Mononuclear cell (primary cell): ENCODE results near the gene PCNT. TPM values are rescaled to one million over a fixed set of nuclear protein-coding genes. Genes with fewer than 3 reads are reported as not detected.

Source experiments
- H3K27me3 ChIP-seq: 2 replicates; pipeline ENCODE4 v1.6.0; 2011; ENCODE audit warnings: low read length, control low read depth; ENCODE audit not compliant: insufficient read depth
- H3K4me1 ChIP-seq: 2 replicates; pipeline ENCODE4 v1.5.1; 2011; ENCODE audit warnings: mild to moderate bottlenecking, low read length, control low read depth; ENCODE audit not compliant: insufficient read depth
- H3K4me3 ChIP-seq: 2 replicates; pipeline ENCODE4 v1.5.1; 2011; ENCODE audit warnings: mild to moderate bottlenecking, low read length, moderate library complexity
- H3K9me3 ChIP-seq: 2 replicates; pipeline ENCODE4 v1.5.1; 2011; ENCODE audit warnings: low read depth, mild to moderate bottlenecking, control low read depth, low read length
- total RNA-seq: library from RNA; depleted of rRNA; stranded (reverse); fragments of >200 nt; gene quantifications from one replicate; pipeline ENCODE4 v1.2.3, GENCODE V29; 2012

PCNT gene
- total RNA-seq, 1 donor, result 27.9 TPM

DNA sequence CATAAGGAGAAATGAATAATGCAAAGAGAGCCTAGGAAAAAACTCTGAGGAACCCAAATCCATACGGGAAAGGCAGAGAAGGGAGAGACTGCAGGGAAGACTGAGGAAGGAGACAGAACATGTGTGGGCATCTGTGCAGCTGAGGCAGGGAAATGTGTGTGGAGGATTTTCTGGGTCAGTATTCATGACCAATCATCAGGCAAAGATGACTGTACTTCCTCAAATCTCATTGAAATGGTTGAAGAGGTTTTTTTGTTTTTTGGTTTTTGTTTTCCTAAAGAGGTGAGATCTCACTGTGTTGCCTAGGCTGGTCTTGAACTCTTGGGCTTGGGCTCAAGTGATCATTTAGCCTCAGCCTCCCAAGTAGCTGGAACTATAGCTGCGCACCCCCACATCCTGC lies 150.4 kb downstream of the PCNT start:
- H3K27me3 ChIP-seq, result no peaks in the 10 kb centered on the region
- no peaks in the 10 kb centered on the region for H3K9me3 ChIP-seq
- H3K4me1 ChIP-seq, result peaks cover 36% of the 10 kb centered on the region
- H3K4me3 ChIP-seq, result no peak overlapping the region

DNA sequence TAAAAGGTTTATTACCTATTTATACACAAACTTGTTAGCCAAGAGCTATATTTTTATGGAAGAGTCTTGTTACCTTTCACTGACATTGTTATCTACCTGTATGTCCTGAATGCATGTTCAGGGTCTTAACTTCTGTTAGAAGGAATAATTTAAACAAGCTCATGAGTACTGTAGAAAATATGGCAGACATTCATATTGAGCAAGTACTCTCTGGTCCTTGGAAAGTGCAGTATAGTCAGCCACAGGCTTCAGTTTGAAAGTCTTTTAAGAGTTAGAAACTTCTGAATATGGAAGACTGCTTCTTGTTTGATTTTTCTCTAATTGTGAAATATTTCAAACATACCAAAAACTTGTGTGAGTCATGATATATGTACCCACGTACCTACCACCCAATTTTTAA lies 151.3 kb downstream of the PCNT start:
- Histone ChIP-seq H3K4me1 (peaks cover 36% of the 10 kb centered on the region), H3K4me3 (no peak overlapping the region), H3K9me3 (no peaks in the 10 kb centered on the region), H3K27me3 (no peaks in the 10 kb centered on the region)

DNA sequence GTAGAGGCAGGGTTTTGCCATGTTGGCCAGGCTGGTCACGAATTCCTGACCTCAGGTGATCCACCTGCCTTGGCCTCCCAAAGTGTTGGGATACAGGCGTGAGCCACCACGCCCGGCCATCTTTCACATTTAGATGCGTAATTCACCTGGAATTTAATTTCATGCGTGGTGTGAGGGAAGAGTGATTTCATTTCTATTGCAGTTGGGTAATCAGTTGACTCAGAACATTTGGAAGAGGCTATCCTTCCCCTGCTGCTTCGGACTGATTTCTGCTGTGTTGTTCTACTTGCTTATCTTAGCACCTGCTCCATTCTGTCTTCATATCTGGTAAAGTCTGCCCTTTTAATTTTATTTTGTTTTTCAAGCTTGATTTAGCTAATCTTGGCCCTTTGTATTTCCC lies 153.8 kb downstream of the PCNT start:
- H3K4me3 ChIP-seq, result no peak overlapping the region
- H3K4me1 ChIP-seq, result peaks cover 20% of the 10 kb centered on the region
- H3K9me3 ChIP-seq, result no peaks in the 10 kb centered on the region
- H3K27me3 ChIP-seq, result no peaks in the 10 kb centered on the region

DNA sequence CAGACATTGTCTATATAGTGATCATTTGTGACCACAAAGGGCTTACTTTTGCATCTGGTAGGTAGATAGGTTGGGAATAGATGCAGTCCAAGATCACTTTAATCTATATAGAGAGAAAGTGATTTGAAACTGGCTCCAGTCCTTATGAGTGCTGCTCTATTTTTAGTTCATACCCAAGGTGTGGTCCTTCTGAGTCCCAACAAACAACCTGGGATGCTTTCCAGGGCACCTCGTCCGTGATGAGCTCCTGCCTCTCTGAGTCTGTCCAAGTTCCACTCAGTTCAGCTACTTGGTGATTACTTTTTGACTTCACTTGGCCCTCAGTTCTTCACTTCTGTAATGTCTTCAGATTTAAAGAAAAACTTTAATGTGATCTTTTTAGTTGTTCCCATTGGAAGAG lies 155.0 kb downstream of the PCNT start:
- peaks cover 18% of the 10 kb centered on the region for H3K4me1 ChIP-seq
- H3K27me3 ChIP-seq, result no peaks in the 10 kb centered on the region
- H3K9me3 ChIP-seq, result no peaks in the 10 kb centered on the region
- no peak overlapping the region for H3K4me3 ChIP-seq

DNA sequence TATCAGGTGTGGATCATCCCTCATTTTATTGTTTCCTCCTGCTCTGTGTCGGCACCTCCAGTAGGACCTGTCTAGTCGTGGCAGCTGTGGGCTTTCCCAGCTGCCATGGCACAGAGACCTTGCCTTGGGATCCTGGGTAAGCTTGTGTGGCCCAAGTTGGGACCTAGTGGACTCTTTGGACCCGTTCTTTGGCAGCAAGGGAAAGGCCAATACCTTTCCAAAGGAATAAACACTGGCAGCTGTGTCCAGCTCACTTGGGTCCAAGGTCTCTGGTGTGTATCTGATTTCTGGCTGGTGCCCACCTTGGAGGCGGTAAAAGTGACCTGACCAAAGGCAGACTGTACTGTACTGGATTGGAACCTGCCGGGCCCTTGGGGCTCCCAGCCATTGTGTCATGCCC lies 156.5 kb downstream of the PCNT start:
- Histone ChIP-seq H3K4me3 (no peak overlapping the region), H3K4me1 (peaks cover 9% of the 10 kb centered on the region), H3K27me3 (no peaks in the 10 kb centered on the region), H3K9me3 (no peaks in the 10 kb centered on the region)

DNA sequence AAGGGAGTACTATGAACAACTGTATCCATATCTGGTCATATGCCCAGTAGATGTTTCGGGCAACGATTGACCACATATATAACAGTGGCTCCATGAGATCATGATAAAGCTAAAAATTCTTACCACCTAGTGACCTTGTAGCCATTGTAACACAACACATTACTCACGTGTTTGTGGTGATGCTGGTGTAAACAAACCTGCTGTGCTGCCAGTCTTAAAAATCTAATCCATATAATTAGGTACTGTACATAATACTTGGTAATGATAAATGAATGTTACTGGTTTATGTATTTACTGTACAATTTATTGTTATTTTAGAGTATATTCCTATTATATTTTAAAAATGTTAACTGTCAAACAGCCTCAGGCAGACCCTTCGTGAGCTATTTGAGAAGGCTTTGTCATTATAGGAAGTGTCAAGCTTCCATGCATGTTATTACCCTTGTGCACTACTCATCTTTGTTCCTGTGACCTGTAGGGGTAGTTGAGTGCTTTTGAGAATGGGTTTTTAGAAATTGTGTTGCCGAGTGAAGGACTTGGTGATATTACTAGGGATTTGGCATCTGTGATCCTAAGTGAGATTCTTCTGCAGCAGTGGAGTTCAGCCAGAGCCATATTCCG lies 158.4 kb downstream of the PCNT start:
- Histone ChIP-seq H3K4me3 (no peak overlapping the region), H3K9me3 (no peaks in the 10 kb centered on the region), H3K4me1 (peaks cover 9% of the 10 kb centered on the region), H3K27me3 (no peaks in the 10 kb centered on the region)

DNA sequence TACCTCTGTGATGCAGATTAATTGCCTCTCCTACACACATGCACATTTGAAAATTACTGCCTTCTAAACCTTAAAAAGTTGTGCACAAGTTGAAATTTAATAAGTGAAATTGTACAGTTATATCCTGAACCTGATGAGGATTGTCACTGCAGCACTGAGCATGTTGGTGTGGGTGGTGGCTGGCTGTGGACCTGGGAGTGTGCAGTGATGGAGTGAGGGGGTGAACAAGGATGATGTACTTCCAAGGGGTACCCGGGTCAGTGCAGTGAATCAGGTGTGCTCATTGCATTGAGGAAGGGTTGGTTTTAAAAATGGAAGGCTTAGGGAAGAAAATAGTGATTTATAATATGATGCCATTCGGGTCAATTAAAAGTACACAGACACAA lies 158.9 kb downstream of the PCNT start:
- no peaks in the 10 kb centered on the region for H3K27me3 ChIP-seq
- H3K4me1 ChIP-seq, result peaks cover 9% of the 10 kb centered on the region
- H3K4me3 ChIP-seq, result no peak overlapping the region
- no peaks in the 10 kb centered on the region for H3K9me3 ChIP-seq

DNA sequence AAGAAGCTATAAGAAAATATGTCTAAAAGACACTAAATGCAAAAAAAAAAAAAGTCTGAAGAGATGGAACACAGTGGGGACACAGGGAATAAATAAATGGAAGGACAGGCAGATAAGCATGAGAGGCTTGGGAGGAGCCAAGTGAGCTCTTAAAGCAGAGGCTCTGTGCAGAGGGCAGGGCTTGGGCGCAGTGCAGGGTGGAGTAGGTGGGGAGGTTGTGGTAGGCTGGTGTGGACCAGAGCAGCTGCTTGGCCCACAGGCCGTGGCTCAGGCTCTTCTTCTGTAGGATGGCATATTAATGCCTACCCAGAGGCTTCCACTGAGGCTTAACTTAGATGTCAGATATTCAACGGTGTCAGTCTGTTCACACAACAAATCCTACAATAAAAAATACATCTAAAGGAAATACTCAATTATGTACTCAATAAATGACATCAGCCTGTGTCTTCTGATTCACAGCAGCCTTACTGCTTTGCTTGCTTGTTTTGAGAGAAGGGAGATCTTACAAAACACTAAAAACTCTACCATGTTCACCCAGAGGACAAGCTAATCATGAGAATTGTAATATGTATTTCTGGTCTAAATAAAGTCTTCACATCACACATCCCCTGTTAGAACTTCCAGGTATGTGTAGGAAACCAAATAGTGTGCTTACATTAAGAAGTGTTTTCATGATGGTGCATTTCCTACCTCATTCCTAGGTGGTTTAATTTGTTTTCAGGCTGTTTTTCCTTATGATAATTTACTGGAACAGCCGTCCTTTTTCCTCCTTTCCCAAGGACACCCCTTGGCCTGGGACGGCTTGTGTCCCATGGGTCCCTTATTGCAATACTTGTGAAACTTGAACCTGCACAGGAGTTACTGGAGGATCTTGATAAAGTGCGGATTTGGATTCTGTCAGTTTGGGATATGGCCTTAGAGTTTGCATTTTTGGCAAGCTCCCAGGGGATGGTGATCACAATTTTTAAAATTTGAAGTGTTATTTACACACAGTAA lies 159.6 kb downstream of the PCNT start:
- Histone ChIP-seq H3K9me3 (no peaks in the 10 kb centered on the region), H3K4me1 (peaks cover 9% of the 10 kb centered on the region), H3K27me3 (no peaks in the 10 kb centered on the region), H3K4me3 (no peak overlapping the region)

DNA sequence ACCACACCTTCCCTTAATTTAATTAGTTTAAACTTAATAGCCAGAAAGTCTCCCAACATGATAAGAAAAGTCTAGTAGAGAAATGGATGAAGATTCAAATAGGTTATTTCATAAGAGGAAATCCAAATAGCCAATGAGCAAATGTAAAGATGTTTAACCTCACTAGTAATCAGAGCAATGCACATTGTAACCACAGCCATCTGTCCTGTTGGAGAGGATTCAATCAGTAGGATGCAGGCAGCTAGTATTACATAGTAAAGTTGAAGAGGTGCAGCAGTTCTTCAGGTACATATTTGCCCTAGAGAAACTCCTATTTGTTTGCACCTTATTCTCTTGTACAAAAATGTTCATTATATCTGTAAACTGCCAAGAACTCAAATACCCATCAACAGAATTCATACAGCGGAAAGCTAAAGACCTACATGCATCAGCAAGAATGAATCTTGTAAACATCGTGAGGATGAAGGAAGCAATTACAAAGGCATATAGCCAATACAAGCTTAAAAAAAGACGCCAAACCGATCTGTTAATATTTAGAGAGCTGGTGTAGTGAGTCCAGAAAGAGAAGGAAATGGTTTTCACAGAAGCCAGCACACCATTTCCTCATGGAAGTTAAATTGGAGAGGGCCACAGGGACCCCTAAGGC lies 162.6 kb downstream of the PCNT start:
- Histone ChIP-seq H3K4me1 (peaks cover 9% of the 10 kb centered on the region), H3K4me3 (no peak overlapping the region), H3K27me3 (no peaks in the 10 kb centered on the region), H3K9me3 (no peaks in the 10 kb centered on the region)

DNA sequence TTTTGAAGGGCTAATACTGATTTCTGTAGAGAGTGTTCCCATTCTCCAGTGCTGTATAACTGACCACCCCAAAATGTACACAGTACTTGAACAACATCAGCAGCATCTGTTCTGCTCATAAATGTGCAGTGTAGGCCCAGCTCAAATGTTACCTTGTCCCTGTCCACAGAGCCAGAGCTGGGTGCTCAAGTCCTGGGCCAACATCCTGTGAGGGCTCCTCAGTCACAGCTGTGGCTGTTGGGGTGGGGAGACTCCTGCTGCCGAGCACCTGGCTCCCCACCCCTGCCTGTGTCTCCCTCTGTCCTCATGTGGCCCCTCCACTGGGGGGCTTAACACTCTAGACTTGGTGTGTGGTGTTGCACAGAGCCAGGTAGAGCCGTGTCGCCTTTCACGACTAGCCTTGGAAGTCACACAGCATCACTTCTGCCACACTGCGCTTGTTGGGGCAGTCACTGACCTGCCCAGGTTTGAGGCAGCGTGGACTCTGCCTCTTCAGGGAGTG lies 165.3 kb downstream of the PCNT start:
- Histone ChIP-seq H3K4me3 (no peak overlapping the region), H3K27me3 (no peaks in the 10 kb centered on the region), H3K9me3 (no peaks in the 10 kb centered on the region), H3K4me1 (no peaks in the 10 kb centered on the region)

DNA sequence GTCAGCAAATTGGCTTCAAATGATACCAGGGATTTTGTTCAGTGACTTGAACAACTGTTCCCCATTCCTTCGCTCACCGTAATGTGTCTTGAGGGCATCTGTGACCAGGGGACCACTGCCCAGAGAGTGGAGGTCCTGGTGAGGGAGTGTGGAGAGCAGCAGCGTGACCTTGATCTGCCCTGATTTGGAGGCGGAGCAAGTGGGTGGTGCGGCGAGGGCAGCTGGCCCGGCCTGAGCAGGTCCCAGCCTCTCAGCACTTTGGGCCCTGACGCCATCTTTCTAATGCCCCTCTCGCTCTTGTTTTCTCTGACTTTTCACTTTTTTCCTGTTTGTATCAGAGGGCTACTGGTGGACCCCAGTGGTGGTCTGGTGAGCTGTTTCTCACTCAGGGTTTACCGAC lies 165.8 kb downstream of the PCNT start:
- H3K4me1 ChIP-seq, result no peaks in the 10 kb centered on the region
- H3K4me3 ChIP-seq, result no peak overlapping the region
- H3K9me3 ChIP-seq, result no peaks in the 10 kb centered on the region
- no peaks in the 10 kb centered on the region for H3K27me3 ChIP-seq

DNA sequence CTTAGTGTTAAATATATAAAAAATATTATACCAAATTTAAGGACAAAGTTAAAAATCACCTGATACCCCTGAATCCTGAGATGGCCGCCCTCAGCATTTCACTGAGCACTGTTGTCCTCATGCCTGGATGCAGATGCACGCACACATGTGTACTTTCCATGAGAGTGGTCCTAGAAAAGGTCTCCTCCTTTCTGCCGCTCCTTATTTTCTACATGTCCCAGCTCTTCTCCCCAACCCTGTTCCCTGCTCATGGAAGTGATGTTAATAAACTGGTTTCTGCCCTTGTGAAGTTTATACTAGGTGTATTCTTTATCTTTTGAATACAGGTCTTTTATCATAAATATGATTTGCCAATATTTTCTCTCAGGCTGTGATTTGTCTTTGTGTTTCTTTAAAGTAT lies 167.6 kb downstream of the PCNT start:
- no peaks in the 10 kb centered on the region for H3K27me3 ChIP-seq
- no peaks in the 10 kb centered on the region for H3K4me1 ChIP-seq
- no peak overlapping the region for H3K4me3 ChIP-seq
- no peaks in the 10 kb centered on the region for H3K9me3 ChIP-seq

DNA sequence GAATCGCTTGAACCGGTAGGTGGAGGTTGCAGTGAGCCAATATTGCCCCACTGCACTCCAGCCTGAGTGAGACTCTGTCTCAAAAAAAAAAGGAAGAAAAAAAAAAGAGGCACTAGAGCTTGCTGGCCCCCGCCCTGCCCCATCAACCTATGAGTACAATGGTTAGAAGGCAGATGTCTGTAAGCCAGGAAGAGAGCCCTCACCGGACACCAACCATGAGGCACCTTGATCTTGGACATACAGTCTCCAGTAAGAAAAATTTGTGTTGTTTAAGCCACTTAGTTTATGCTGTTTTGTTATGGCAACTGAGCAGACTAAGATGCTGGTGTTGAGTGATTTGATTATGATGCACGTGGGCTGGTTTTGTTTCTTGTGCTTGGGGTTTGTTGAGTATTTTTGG lies 168.9 kb downstream of the PCNT start:
- no peak overlapping the region for H3K4me3 ChIP-seq
- H3K9me3 ChIP-seq, result no peaks in the 10 kb centered on the region
- no peaks in the 10 kb centered on the region for H3K4me1 ChIP-seq
- no peaks in the 10 kb centered on the region for H3K27me3 ChIP-seq

DNA sequence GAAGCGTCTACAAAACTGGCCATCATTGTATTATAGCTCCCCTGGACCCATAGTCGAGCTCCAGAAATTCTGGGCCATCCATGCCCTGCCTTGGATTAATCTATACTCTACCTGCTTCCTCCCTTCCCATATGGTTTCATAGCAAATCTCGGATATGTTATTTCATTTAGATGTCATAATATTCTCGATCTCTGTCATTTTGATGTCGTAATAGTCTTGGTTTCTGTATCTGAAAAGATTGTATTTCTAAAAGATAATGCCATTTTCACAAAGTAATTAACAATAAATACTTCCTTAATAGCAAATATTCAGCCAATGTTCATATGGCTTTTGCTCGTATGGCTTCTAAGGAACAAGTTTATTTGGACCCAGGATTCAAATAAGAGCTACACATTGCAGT lies 169.9 kb downstream of the PCNT start:
- no peaks in the 10 kb centered on the region for H3K27me3 ChIP-seq
- H3K4me1 ChIP-seq, result peaks cover 1% of the 10 kb centered on the region
- H3K9me3 ChIP-seq, result no peaks in the 10 kb centered on the region

More for the DNA sequence above, 169.9 kb downstream of the PCNT start:
- no peak overlapping the region for H3K4me3 ChIP-seq
